ENCODE measurements around the gene CRTC3.
"Not testable (repeated sequence)": the region's sequence is repeated elsewhere in the genome, so short reads cannot be mapped to it uniquely, and the experiment has no call there.

Gene CRTC3

DNA sequence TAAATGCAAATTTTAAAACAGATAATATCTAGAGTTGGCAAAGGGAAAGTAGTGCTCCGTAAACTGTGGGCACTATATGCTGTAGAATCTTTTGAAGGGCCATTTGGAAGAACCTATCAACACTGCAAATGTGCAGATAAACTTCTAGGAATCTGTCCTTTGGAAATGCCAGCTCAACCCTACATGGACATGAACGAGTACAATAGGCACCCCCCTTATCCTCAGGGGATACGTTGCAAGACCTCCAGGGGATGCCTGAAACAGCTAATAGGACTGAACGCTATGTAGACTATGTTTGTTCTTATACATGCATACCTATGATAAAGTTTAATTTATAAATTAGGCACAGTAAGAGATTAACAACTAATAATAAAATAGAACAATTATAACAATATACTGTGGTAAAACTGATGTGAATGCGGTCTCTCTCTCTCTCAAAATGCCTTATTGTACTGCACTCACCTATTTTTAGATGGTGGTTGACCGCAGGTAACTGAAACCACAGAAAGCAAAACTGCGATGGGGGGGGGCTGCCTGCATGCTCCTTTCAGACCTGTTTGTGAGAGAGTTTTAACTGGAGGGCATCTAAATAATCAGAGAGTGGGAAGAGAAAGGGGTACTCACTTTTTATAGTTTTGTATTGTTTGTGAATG lies 127.9 kb downstream of the CRTC3 start:
- DNase-seq, result not testable (repeated sequence)

DNA sequence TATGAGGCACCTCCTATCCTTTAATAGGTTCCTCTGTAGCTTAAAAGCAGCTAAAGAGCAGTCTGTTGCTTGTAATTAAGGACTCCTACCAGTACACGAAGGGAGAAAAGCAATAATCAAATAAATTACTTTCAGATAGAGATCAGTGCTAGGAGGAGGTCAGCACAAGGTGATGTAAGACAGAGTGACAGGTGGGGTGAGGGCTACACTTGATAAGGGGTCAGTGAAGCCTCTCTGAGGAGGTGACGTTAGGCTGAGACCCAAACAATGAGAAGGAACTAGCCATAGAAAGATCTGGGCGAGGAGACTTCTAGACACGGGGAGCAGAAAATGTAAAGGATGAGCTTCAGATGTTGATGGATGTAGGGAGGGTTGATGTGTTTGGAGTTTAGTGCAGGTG lies 129.8 kb downstream of the CRTC3 start:
- no peak for DNase-seq

DNA sequence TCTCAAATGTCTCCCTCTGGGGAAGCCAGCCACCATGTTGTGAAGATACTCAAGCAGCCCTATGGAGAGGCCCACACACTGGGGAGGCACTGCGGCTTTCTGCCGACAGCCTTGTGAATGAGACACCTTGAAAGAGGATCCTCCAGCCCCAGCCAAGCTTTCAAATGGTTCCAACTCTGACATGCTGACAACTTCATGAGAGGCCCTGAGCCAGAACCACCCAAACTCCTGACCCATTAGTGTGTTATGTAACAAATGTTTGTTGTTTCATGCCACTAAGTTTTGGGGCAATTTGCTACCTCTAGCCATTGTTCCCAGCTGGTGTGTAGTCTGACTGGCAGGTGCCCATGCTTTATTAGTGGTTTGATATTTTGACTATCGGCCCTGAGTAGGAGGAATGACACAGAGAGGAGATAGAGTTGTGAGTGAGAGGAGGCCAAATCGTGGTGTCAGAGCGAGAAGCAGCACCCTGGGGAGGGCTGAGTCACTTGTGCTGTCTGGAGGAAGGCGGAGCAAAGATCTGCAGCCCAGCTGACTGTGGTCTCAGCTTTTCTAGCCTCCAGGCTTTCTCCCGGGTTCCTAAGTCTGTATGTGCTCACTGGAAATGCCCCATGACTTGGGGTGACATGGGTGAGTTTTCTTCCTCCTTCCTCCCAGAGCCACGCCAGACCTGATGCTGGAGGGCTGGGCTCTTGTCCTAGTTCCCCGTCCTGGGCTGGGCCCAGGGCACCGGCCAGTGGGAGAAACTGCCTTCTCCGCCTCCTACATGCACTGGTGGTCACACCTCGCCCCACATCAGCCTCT lies 130.7 kb downstream of the CRTC3 start:
- no peak for DNase-seq

DNA sequence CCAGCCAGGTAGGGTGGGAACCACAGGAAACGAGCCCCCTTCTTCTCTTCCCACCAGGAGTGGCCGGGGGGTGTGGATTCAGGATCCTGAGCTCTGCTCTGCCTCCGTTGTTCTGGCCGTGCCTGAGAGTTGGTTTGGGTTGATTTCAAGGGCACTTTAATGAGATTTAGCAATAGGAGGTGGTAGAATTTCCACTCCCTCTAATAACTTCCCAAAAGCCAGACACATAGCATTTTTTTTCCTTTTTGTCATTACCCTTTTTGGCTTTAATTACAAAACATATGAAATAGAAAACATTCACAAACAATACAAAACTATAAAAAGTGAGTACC lies 131.2 kb downstream of the CRTC3 start:
- not testable (repeated sequence) for DNase-seq

DNA sequence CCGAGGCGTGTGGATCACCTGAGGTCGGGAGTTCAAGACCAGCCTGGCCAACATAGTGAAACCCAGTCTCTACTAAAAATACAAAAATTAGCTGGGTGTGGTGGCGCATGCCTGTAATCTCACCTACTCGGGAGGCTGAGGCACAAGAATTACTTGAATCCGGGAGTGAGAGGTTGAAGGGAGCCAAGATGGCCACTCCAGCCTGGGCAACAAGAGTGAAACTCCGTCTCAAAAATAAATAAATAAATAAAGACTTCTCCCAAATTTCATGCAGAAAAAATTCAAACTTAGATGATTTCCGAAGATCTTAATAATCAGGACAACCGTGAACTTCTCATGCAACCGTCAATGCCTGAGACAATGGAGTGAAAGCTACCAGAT lies 134.3 kb downstream of the CRTC3 start:
- not testable (repeated sequence) for DNase-seq

DNA sequence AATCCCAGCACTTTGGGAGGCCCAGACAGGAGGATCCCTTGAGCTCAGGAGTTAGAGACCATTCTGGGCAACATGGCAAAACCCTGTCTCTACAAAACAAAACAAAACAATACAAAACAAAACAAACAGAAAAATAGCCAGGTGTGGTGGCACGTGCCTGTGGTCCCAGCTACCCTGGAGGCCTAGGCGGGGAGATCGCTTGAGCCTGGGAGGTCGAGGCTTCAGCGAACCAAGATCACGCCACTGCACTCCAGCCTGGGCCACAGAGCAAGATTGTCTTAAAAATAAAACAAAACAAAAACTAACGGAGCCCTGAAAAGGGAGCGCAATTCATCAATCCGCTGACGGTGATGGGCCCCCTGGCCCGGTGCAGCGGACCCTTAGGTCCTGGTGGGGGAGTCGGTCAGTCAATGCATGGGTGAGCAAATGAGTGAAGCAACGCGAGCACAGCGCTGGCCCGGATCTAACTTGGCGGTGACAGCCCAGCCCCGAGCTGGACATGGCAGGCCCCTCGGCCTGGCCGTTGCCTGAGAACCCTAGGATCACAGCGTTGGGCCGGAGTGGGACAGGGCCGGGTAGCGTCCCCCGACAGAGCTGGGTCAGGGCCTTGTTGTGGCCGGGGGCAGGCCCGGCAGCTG lies 135.0 kb downstream of the CRTC3 start:
- no peak for DNase-seq

DNA sequence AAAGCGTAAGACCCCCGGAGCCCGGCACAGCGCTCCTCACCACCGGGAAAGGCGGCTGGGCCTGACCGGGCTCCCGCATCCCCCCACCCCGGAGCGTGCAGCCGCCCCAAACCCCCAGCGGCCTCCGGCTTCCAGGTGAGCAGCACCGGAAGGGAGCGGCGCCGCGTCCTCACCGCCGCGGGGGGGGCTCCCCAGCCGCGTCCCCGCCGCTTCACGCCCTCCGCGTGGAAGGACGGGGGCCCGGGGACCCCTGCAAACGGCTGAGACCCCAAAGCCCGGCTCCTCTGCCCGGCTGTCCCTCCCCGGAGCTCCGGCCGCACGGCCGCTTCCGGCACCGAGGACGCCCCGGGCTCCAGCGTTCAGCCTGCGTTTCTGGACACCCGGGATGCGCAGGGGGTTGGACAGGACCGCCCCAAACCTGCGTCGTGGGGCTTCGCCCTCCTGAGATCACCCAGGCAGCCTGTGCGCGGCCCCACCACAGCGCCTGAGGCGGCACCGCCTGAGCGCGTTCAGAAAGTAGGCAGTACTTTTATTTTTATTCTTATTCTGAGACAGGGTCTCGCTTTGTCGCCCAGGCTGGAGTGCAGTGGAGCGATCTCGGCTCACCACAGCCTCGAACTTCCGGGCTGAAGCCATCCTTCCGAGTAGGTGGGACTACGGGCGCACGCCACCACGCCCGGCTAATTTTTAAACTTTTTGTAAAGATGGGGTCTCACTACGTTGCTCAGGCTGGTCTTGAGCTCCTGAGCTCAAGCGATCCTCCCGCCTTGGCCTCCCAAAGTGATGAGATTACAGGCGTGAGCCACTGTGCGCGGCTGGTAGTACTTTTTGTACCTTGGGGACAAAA lies 135.8 kb downstream of the CRTC3 start:
- DNase-seq, result no peak

DNA sequence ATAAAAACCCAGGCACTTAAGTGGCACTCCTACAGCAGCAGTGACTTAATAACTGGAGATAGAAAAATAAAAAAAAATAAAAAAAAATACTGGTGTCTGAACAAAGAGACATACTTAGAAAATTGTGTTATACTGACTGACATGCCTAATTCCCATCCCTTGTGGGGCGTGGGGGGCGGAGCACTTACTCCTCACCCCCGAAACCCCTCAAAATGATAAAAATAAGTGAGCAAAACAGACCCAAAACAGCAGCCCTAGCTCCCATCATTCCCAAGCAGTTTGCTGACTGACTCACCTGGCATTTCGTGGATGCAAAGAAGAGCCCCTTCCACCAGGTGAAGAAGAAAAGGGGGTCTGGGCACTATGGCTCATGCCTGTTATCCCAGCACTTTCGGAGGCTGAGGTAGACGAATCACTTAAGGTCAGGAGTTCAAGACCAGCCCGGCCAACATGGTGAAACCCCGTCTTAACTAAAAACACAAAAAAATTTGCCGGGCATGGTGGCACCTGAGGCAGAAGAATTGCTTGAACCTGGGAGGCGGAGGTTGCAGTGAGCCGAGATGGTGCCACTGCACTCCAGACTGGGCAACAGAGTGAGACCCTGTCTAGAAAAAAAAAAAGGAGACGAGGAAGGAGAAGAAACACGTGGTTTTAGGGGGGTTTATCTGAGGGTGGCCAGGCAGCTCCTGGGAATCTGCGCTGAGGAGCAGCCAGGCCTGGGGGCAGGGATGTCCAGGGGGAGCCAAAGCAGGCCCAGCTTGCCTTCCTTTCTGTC lies 136.6 kb downstream of the CRTC3 start:
- DNase-seq, result no peak

DNA sequence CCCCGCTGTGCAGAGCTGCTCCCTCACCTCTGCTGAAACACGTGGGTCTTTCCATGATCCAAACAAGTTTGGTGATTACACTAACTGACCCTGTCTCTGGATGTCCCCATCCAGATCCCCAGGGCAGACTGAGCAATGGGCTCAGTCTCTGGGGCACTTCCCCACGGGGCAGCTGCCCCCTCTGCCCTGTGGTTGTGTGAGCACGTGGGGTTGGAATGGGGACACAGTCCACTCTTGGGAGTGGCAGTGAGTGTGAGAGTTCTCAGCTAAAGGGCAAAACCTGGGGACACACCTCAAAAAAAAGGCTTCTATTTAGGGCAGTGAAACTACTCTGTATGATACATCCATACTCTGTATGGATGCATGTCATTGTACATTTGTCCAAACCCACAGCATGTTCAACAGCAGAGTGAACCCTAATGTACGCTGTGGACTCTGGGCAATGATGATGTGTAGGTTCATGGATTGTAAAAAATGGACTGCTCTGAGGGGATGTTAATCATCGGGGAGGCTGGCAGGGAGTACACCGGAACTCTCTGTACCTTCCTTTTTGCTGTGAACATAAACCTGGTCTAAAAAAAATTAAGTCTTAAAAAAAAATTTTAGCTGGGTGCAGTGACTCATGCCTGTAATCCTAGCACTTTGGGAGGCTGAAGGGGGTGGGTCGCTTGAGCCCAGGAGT lies 137.5 kb downstream of the CRTC3 start:
- no peak for DNase-seq

DNA sequence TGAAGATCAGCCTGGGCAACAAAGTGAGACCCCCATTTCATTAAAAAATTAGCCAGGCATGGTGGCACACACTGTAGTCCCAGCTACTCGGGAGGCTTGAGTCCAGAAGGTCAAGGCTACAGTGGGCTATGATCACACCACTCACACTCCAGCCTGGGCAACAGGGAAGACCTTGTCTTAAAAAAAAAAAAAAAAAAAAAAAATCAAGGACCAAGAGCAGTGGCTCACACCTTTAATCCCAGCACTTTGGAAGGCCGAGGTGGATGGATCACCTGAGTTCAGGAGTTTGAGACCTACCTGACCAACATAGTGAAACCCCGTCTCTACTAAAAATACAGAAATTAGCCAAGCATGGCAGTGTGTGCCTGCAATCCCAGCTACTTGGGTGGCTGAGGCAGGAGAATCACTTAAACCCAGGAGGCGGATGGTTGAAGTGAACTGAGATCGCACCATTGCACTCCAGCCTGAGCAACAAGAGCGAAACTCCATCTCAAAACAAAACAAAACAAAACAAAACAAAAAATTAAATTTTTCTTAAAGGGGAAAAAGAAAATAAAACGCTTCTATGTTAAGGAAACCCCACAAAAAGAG lies 138.1 kb downstream of the CRTC3 start:
- not testable (repeated sequence) for DNase-seq

DNA sequence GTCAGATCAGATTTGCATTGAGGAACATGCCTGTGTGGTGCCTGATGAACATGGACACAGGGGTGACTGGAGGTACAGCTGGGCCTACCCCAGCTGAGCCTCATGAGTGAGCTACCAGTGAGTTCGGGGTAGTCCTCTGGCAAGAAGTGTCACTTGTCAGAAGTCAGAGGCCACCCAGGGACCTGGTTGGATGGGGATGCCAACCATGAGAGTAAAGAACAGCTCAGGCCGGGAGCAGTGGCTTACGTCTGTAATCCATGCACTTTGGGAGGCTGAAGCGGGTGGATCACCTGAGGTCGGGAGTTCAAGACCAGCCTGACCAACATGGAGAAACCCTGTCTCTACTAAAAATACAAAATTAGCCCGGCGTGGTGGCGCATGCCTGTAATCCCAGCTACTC lies 140.9 kb downstream of the CRTC3 start:
- not testable (repeated sequence) for DNase-seq

DNA sequence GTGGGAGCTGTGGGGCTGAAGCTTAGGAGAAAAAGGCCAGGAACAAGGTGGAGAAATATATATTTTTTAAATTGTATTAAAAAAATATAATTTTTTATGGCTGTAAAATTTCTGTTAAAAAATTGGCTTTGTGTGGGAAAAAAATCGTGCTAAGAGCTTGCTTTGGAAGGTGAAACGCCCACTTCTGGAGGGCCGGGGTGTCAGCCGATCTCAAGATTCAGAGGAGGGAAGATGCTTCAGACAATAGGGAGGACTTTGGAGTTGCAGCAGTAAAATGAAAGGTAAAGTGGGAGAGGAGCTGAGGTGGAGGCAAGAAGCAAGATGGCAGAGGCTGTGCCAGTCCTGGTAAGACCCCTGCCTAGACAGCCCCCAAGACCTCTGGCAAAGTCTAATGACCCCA lies 141.5 kb downstream of the CRTC3 start:
- DNase-seq, result no peak

DNA sequence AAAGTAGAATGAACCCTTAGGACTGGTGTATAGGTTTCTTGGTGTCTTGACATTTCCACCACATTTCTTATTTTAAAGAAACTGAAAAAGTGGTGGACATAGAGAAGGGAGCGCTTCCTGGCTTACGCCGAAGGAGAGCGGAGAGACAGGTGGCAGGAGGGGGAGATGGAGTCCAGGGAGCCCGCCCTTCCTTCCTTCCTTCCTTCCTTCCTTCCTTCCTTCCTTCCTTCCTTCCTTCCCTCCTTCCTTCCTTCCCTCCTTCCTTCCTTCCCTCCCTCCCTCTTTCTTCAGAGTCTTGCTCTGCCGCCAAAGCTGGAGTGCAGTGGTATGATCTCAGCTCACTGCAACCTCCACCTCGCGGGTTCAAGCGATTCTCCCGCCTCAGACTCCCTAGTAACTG lies 143.6 kb downstream of the CRTC3 start:
- DNase-seq, result not testable (repeated sequence)

DNA sequence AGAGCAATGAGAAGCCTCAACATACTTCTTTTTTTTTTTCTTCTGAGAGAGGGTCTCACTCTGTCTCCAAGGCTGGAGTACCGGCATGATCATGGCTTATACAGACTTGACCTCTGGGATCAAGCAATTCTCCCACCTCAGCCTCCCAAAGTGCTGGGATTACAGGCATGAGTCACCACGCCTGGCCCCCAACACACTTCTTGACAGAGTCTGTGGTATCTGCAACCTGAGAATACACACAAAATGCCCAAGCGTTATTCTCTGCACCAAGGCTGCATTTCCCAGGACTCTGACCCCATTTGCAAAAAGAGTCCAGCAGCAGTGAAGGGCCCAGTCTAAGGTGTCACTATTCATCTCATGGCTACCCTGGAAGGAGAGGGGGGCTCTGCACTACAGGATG lies 144.8 kb downstream of the CRTC3 start:
- DNase-seq, result no peak

DNA sequence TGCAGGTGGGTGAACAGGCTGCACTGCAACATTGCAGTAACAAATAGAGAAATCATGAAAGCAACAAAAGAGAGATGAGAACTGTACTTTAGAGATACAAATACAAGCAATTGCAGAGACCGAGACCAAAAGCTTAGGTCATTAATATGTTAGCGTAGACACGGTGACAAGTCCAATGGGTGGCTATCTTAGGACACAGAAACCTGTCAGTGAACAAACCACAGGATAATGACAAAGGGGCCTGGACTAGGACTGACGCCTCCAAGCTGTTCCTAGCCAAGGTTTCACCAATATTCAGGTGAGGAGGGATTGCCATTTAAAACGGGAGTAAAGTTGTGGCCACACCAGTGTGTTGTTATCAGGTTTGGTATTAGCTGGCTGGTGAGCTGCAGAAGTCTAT lies 145.7 kb downstream of the CRTC3 start:
- DNase-seq, result no peak

DNA sequence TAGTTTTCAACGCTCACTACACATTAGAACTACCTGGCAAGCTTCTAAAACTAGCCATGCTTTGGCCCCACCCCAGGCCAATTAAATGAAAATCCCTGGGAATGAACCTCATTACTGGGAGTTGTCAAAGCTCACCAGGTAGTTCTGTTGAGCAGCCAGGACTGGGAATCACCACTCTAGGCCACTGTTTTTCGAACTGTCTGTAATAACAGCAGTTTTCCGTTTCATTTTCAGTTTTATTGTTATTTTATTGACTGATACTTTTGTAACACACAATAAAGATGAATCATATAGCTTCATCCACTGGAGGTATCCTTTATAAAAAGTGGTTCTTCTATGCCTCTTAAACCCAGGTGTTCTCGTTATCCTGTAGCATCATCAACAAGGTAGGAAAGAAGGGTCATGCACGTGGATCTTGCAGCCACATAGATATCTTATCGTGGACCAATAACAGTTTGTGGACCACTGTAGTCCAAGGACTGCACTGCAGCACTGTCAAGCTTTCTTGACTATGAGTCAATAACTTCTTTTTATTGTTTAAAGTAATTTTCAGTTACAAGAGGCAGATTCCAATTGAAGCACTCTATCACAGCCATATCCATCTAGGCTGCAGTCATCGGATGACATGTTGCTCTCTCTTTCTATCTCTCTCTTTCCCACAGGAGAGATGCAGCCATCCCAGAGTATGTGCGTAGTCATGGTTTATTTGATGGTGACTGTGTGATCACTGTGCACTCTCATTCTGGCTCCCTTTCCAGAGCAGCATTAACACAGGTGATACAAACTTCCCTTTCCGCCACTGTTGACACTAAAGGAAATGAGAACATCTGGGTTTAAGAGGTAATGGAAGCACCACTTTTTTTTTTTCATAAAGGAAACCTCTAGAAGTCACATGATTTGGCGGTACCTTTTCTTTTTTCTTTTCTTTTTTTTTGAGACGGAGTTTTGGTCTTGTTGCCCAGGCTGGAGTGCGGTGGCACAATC lies 148.4 kb downstream of the CRTC3 start:
- DNase-seq, result no peak

DNA sequence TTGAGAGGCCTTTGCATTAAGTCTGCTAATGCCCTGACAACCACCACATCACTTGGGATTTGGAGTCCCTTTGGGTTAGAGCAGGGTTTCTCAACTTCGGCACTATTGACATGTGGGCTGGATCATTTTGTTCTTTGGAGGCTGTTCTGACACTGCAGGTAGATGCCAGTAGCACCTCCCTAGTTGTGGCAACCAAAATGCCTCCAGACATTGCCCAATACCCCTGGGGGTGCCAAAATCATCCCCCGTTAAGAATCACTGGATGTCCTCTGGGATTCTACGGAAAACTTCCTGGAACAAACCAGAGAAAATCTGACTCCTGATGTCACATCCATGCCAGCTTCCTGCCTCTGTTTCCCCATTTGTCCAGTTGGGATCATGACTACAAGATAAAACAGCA lies 150.2 kb downstream of the CRTC3 start:
- no peak for DNase-seq

DNA sequence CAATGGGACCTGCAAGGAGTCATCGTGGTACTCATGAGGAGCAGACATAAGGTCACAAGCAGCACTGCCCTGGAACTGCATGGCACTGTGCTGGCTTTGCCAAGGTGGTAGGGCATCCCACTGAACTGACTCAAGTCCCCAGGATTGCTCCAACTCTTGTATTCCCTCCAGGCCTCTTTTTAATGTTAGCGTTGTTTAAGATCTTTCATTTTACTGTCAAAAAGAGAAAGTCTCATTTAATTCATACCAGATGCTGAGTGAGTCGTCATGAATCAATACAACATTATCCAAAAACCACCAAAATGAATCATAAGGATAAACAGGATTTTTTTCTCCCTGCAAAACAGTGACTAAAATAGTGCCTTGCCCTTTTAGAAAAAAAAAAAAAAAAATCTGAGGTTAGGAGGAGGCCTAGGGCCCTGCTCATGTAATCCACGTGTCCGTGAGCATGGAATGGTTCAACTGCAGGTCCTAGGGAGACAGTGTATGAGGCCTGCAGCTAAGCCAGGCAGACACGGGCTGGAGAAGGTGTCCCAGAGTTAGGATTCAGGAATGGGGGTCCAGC lies 150.7 kb downstream of the CRTC3 start:
- no peak for DNase-seq

DNA sequence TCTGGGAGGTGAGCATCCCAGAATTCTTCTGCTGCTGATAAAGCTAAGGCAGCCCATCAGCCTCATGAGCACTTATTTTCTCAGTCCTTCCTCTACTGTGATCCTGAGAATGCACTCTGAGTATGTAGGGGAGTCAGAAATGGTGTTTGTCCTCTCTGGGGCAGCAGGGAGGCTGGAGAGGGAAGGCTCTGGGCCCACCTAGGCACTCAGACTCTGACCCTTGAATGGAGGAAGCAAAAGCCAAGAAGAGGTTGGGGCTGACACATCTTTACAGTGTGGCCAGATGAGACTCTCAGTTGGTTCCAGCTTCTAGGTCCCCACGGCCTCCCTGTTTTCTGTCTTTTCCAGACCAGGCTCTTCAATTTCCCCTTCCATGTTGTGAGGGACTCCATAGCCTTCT lies 151.3 kb downstream of the CRTC3 start:
- no peak for DNase-seq

DNA sequence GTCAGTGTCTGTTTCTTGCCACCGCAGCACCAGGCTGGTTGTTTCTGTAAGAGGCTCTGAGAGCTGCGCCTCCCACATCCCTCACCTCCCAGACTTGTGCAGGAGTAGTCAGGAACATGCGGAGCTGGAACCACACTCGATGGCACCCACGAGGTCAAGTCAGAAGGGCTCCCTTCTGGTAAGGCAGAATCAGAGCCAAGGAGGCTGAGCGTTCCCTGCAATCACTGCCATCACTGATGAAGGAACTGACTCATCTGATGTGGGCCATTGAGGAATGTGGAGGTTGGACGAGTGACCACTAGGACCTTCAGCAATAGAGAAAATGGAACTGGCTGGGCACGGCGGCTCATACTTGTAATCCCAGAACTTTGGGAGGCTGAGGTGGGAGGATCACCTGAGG lies 151.8 kb downstream of the CRTC3 start:
- DNase-seq, result no peak

Measured in NCI-H1048 (cell line).